HCT116 (cell line): Measurements from ENCODE around the gene NPFFR1. TPM values are rescaled to one million over a fixed set of nuclear protein-coding genes. Genes with fewer than 3 reads are reported as not detected.

Source experiments
- ATAC-seq: fragments of 200-7000 bp; cut with Tn5 transposase; 2 replicates; pipeline ENCODE4 v1.9.1; 2020; ENCODE audit warnings: mild to moderate bottlenecking, moderate library complexity
- BruUV-seq: library from RNA; stranded (reverse); fragments of 400-500 nt; replicated peaks from 2 replicates; lab custom pipeline; 2021; lab: Mats Ljungman, UMichigan
- CTCF ChIA-PET: fragments of 300-600 bp; sonication (Branson Sonifier 250); formaldehyde crosslinking; loops from one replicate; lab custom pipeline; 2021; ENCODE audit warnings: antibody characterized with exemption; lab: Charles Lee
- POLR2A ChIA-PET: fragments of 300-600, 350-600 bp; sonication (Branson Sonifier 250); formaldehyde crosslinking; loops from one replicate; lab custom pipeline; 2021; ENCODE audit warnings: antibody characterized with exemption; lab: Charles Lee
- RAD21 ChIA-PET, 2 experiments: fragments of 300-600 bp; sonication (Branson Sonifier 250); formaldehyde crosslinking; loops; one replicate each; lab custom pipeline; 2023; ENCODE audit warnings: low total read pairs in 2 of 2; ENCODE audit not compliant: uncharacterized antibody in 2 of 2, unreplicated experiment in 2 of 2, low non-redundant PET in 1 of 2; lab: Charles Lee
- DNase-seq: peaks from one replicate; pipeline ENCODE4 v3.0.0-alpha.2; 2010; ENCODE audit warnings: low read depth, low spot score
- H2AFZ ChIP-seq: fragments of 200-600 bp; shearing (Covaris generic), sonication (generic); 2 replicates; pipeline ENCODE4 v1.6.1; 2017; ENCODE audit warnings: low read depth, mixed run types, mixed read lengths, antibody characterized with exemption, low read length; ENCODE audit not compliant: poor library complexity, severe bottlenecking
- H3K27ac ChIP-seq: 2 replicates; pipeline ENCODE4 v1.5.1; 2012; ENCODE audit warnings: low read depth, low read length
- H3K27me3 ChIP-seq: fragments of 200-600 bp; sonication (generic); 2 replicates; pipeline ENCODE4 v1.6.1; 2016; ENCODE audit warnings: mixed run types, low read length, mixed read lengths; ENCODE audit not compliant: insufficient read depth
- H3K36me3 ChIP-seq, 2 experiments: fragments of 200-500 bp in 1 of 2; fragments of 200-600 bp in 1 of 2; sonication (Bioruptor generic) in 1 of 2; sonication (generic) in 1 of 2; 2 replicates each; pipeline versions ENCODE4 v1.5.1 to v1.6.1; 2014 to 2016; ENCODE audit warnings: low read length in 2 of 2, inconsistent platforms in 1 of 2, mixed read lengths in 1 of 2, mixed run types in 1 of 2; ENCODE audit not compliant: insufficient read depth in 2 of 2, control insufficient read depth in 1 of 2
- H3K4me1 ChIP-seq, 2 experiments: fragments of 200-600 bp in 1 of 2; sonication (generic) in 1 of 2; 2 replicates each; pipeline versions ENCODE4 v1.5.1 to v1.6.1; 2012 to 2017; ENCODE audit warnings: low read length in 2 of 2, inconsistent platforms in 1 of 2, mild to moderate bottlenecking in 1 of 2, mixed read lengths in 1 of 2, mixed run types in 1 of 2, moderate library complexity in 1 of 2; ENCODE audit not compliant: insufficient read depth in 2 of 2, control insufficient read depth in 1 of 2
- H3K4me2 ChIP-seq: fragments of 200-600 bp; sonication (generic); 2 replicates; pipeline ENCODE4 v1.6.1; 2017; ENCODE audit warnings: mixed run types, low read length, mixed read lengths
- H3K4me3 ChIP-seq, 2 experiments: fragments of 200-600 bp in 1 of 2; sonication (generic) in 1 of 2; replicated peaks in 1 of 2; 2 replicates each; pipeline ENCODE4 v1.5.1; 2011 to 2016; ENCODE audit warnings: low read length in 2 of 2, control low read depth in 1 of 2, low read depth in 1 of 2, mild to moderate bottlenecking in 1 of 2, mixed read lengths in 1 of 2, mixed run types in 1 of 2
- H3K79me2 ChIP-seq: fragments of 200-600 bp; sonication (generic); 2 replicates; pipeline ENCODE4 v1.6.1; 2017; ENCODE audit warnings: mild to moderate bottlenecking, mixed run types, low read length, moderate library complexity, mixed read lengths; ENCODE audit not compliant: insufficient read depth
- H3K9ac ChIP-seq: fragments of 200-600 bp; sonication (generic); 2 replicates; pipeline ENCODE4 v1.6.1; 2016; ENCODE audit warnings: low read length, mixed read lengths
- H3K9me2 ChIP-seq: fragments of 200-600 bp; sonication (generic), shearing (Covaris generic); 2 replicates; pipeline ENCODE4 v1.6.1; 2017; ENCODE audit warnings: mixed run types, mild to moderate bottlenecking, moderate library complexity; ENCODE audit not compliant: insufficient read depth
- H3K9me3 ChIP-seq, 2 experiments: fragments of 200-500 bp in 1 of 2; fragments of 200-600 bp in 1 of 2; sonication (Bioruptor generic) in 1 of 2; sonication (generic) in 1 of 2; 2 replicates each; pipeline ENCODE4 v1.6.1; 2014 to 2017; ENCODE audit warnings: low read length in 2 of 2, mixed read lengths in 2 of 2, inconsistent platforms in 1 of 2, low read depth in 1 of 2, mild to moderate bottlenecking in 1 of 2, mixed run types in 1 of 2, moderate library complexity in 1 of 2; ENCODE audit not compliant: control insufficient read depth in 1 of 2, insufficient read depth in 1 of 2
- H4K20me1 ChIP-seq: fragments of 200-600 bp; sonication (generic), shearing (Covaris generic); 2 replicates; pipeline ENCODE4 v1.6.1; 2017; ENCODE audit warnings: mixed run types, mild to moderate bottlenecking, moderate library complexity; ENCODE audit not compliant: insufficient read depth
- CBX3 ChIP-seq: IDR thresholded peaks from 2 replicates; pipeline ENCODE4 v1.6.1; 2012; ENCODE audit warnings: low read depth
- CEBPB ChIP-seq: IDR thresholded peaks from 2 replicates; pipeline ENCODE4 v1.6.1; 2012; ENCODE audit warnings: low read depth
- EGR1 ChIP-seq: IDR thresholded peaks from 2 replicates; pipeline ENCODE4 v1.6.1; 2012; ENCODE audit warnings: low read depth
- ELF1 ChIP-seq: IDR thresholded peaks from 2 replicates; pipeline ENCODE4 v1.6.1; 2012; ENCODE audit warnings: low read depth, borderline replicate concordance
- EZH2 ChIP-seq: fragments of 200-600 bp; sonication (generic); IDR thresholded peaks from 2 replicates; pipeline ENCODE4 v1.6.1; 2017; ENCODE audit warnings: antibody characterized with exemption, mixed run types
- EZH2phosphoT487 ChIP-seq: fragments of 200-600 bp; IDR thresholded peaks from 2 replicates; pipeline ENCODE4 v1.6.1; 2018; ENCODE audit warnings: antibody characterized with exemption, borderline replicate concordance
- FOSL1 ChIP-seq: IDR thresholded peaks from 2 replicates; pipeline ENCODE4 v1.6.1; 2012; ENCODE audit warnings: low read depth
- POLR2A ChIP-seq: IDR thresholded peaks from 2 replicates; pipeline ENCODE4 v1.7.0; 2011; ENCODE audit warnings: borderline replicate concordance; ENCODE audit not compliant: insufficient read depth, insufficient read length; ENCODE audit errors: extremely low read depth
- SIN3A ChIP-seq: IDR thresholded peaks from 2 replicates; pipeline ENCODE4 v1.6.1; 2012; ENCODE audit warnings: low read depth
- SP1 ChIP-seq: IDR thresholded peaks from 2 replicates; pipeline ENCODE4 v1.6.1; 2012; ENCODE audit warnings: low read depth
- SRF ChIP-seq: IDR thresholded peaks from 2 replicates; pipeline ENCODE4 v1.6.1; 2012; ENCODE audit warnings: low read depth
- YY1 ChIP-seq: IDR thresholded peaks from 2 replicates; pipeline ENCODE4 v1.6.1; 2011; ENCODE audit warnings: low read length, low read depth, moderate library complexity, mild to moderate bottlenecking; ENCODE audit not compliant: insufficient replicate concordance; ENCODE audit errors: extremely low read depth
- ZFX ChIP-seq: fragments of 450-650 bp; IDR thresholded peaks from 2 replicates; pipeline ENCODE4 v1.6.1; 2017
- ZNF274 ChIP-seq: fragments of 200-500 bp; sonication (Bioruptor generic); IDR thresholded peaks from 2 replicates; pipeline ENCODE4 v1.6.1; 2014; ENCODE audit warnings: mild to moderate bottlenecking, low read depth, low read length, inconsistent platforms
- intact Hi-C: fragments of 100-400 bp; cut with micrococcal nuclease; formaldehyde crosslinking; loops from 2 replicates; pipeline ENCODE4 v1.10.0; 2022
- total RNA-seq: library from RNA; stranded (reverse); gene quantifications from one replicate; pipeline ENCODE4 v1.2.1, GENCODE V29; 2021; ENCODE audit not compliant: unreplicated experiment
- TF ChIP-seq, protein P1 (sequence below): IDR thresholded peaks from 2 replicates; pipeline ENCODE4 v1.6.1; 2012; ENCODE audit warnings: low read depth
- TF ChIP-seq, protein P2 (sequence below): IDR thresholded peaks from 2 replicates; pipeline ENCODE4 v1.6.1; 2012
- TF ChIP-seq, protein P3 (sequence below), 3 experiments: fragments of 200-600 bp in 1 of 3; sonication (generic) in 1 of 3; IDR thresholded peaks in 2 of 3; conservative IDR thresholded peaks in 1 of 3; 2 replicates each; pipeline ENCODE4 v1.5.1; 2012 to 2017; ENCODE audit warnings: low read depth in 2 of 3, low read length in 2 of 3, antibody characterized with exemption in 1 of 3, borderline replicate concordance in 1 of 3, control low read depth in 1 of 3, mild to moderate bottlenecking in 1 of 3, mixed read lengths in 1 of 3, mixed run types in 1 of 3, moderate library complexity in 1 of 3; ENCODE audit not compliant: insufficient read depth in 1 of 3
- TF ChIP-seq, protein P4 (sequence below): IDR thresholded peaks from 2 replicates; pipeline ENCODE4 v1.6.1; 2011; ENCODE audit warnings: mild to moderate bottlenecking, low read length, moderate library complexity; ENCODE audit not compliant: insufficient replicate concordance; ENCODE audit errors: extremely low read depth

The NPFFR1 gene
- total RNA-seq, 1 experiment from 2014 or later = 0.02 TPM

DNA sequence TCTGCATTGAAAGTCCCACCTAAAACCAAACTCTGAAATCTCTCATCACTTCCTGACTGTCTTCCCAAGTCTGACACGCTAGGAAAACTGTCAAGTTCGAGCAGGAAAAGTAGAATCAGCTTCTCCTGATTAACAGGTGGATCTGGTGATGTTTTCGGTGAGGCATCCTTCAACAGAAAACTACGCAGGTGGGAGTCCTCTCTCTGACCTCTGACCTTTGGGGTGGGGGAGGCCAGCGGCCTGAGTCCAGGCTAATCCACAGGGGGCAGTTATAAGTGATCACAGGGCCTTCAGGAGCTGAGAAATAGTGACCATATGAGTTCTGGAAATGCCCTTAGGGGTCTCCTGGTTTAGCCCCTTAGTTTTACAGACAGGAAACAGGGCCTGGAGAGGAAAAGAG, 13.4 kb upstream of the NPFFR1 start:
- Histone ChIP-seq H3K9me3 (no peaks in the 10 kb centered on the region), H3K27ac (no peak overlapping the region), H3K36me3 (no peaks in the 10 kb centered on the region), H3K4me2 (peak overlapping the region; percentile 59; the same call in 1 of the 2 replicates), H3K9ac (0 out of 2 replicates have a peak overlapping the region, but pooled peaks have one; percentile 26), H3K9me2 (no peaks in the 10 kb centered on the region), H3K4me3 (no peak overlapping the region), H3K4me1 (peaks cover 14 to 25% of the 10 kb centered on the region in 2 experiments), H2AFZ (no peak overlapping the region), H3K27me3 (no peaks in the 10 kb centered on the region), H4K20me1 (no peaks in the 10 kb centered on the region), H3K79me2 (no peaks in the 10 kb centered on the region)
- ATAC-seq = no peak
- intact Hi-C loops = no loop called here
- CTCF ChIA-PET = no interaction called here
- POLR2A ChIA-PET = no interaction called here
- TF ChIP-seq YY1 (no peak), SRF (no peak), POLR2A (no peak), ZNF274 (no peak), EZH2phosphoT487 (no peak), SP1 (no peak), ZFX (no peak), ELF1 (no peak), CEBPB (no peak), CBX3 (no peak), SIN3A (no peak), EZH2 (no peak), FOSL1 (no peak), EGR1 (no peak)
- TF ChIP-seq, protein P1, sequence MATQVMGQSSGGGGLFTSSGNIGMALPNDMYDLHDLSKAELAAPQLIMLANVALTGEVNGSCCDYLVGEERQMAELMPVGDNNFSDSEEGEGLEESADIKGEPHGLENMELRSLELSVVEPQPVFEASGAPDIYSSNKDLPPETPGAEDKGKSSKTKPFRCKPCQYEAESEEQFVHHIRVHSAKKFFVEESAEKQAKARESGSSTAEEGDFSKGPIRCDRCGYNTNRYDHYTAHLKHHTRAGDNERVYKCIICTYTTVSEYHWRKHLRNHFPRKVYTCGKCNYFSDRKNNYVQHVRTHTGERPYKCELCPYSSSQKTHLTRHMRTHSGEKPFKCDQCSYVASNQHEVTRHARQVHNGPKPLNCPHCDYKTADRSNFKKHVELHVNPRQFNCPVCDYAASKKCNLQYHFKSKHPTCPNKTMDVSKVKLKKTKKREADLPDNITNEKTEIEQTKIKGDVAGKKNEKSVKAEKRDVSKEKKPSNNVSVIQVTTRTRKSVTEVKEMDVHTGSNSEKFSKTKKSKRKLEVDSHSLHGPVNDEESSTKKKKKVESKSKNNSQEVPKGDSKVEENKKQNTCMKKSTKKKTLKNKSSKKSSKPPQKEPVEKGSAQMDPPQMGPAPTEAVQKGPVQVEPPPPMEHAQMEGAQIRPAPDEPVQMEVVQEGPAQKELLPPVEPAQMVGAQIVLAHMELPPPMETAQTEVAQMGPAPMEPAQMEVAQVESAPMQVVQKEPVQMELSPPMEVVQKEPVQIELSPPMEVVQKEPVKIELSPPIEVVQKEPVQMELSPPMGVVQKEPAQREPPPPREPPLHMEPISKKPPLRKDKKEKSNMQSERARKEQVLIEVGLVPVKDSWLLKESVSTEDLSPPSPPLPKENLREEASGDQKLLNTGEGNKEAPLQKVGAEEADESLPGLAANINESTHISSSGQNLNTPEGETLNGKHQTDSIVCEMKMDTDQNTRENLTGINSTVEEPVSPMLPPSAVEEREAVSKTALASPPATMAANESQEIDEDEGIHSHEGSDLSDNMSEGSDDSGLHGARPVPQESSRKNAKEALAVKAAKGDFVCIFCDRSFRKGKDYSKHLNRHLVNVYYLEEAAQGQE = no peak
- TF ChIP-seq, protein P2, sequence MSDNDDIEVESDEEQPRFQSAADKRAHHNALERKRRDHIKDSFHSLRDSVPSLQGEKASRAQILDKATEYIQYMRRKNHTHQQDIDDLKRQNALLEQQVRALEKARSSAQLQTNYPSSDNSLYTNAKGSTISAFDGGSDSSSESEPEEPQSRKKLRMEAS = no peak
- TF ChIP-seq, protein P3, sequence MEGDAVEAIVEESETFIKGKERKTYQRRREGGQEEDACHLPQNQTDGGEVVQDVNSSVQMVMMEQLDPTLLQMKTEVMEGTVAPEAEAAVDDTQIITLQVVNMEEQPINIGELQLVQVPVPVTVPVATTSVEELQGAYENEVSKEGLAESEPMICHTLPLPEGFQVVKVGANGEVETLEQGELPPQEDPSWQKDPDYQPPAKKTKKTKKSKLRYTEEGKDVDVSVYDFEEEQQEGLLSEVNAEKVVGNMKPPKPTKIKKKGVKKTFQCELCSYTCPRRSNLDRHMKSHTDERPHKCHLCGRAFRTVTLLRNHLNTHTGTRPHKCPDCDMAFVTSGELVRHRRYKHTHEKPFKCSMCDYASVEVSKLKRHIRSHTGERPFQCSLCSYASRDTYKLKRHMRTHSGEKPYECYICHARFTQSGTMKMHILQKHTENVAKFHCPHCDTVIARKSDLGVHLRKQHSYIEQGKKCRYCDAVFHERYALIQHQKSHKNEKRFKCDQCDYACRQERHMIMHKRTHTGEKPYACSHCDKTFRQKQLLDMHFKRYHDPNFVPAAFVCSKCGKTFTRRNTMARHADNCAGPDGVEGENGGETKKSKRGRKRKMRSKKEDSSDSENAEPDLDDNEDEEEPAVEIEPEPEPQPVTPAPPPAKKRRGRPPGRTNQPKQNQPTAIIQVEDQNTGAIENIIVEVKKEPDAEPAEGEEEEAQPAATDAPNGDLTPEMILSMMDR (IDR thresholded peaks at IDR 0.05 in 2 of 3, conservative IDR thresholded peaks at IDR 0.05 in 1 of 3; ENCODE audit: borderline replicate concordance in 1 of 3, insufficient read depth in 1 of 3, low read depth in 2 of 3, low read length in 2 of 3) = no peak
- TF ChIP-seq, protein P4, sequence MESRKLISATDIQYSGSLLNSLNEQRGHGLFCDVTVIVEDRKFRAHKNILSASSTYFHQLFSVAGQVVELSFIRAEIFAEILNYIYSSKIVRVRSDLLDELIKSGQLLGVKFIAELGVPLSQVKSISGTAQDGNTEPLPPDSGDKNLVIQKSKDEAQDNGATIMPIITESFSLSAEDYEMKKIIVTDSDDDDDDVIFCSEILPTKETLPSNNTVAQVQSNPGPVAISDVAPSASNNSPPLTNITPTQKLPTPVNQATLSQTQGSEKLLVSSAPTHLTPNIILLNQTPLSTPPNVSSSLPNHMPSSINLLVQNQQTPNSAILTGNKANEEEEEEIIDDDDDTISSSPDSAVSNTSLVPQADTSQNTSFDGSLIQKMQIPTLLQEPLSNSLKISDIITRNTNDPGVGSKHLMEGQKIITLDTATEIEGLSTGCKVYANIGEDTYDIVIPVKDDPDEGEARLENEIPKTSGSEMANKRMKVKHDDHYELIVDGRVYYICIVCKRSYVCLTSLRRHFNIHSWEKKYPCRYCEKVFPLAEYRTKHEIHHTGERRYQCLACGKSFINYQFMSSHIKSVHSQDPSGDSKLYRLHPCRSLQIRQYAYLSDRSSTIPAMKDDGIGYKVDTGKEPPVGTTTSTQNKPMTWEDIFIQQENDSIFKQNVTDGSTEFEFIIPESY = no peak
- RAD21 ChIA-PET = no interaction called here
- no peak for DNase-seq
- BruUV-seq = no TSS peak
